ACC112 (cell line): Measurements from ENCODE around the gene C9orf43.

Source experiments
- H2AFZ ChIP-seq: fragments of 200-600 bp; sonication (generic); one replicate; pipeline ENCODE4 v1.6.0; 2017; ENCODE audit warnings: antibody characterized with exemption, low read length; ENCODE audit not compliant: unreplicated experiment
- H3K27ac ChIP-seq: fragments of 200-600 bp; sonication (generic); 2 replicates; pipeline ENCODE4 v1.5.1; 2014; ENCODE audit warnings: low read depth, mild to moderate bottlenecking, antibody characterized with exemption, low read length, moderate library complexity
- H3K27me3 ChIP-seq: fragments of 200-600 bp; sonication (generic); 2 replicates; pipeline ENCODE4 v1.6.1; 2014; ENCODE audit warnings: mild to moderate bottlenecking, antibody characterized with exemption, low read length, moderate library complexity, mixed read lengths; ENCODE audit not compliant: insufficient read depth
- H3K36me3 ChIP-seq: fragments of 200-600 bp; sonication (generic); 2 replicates; pipeline ENCODE4 v1.6.1; 2016; ENCODE audit warnings: mild to moderate bottlenecking, antibody characterized with exemption, low read length, moderate library complexity, mixed read lengths; ENCODE audit not compliant: insufficient read depth
- H3K4me1 ChIP-seq: fragments of 200-600 bp; sonication (generic); one replicate; pipeline ENCODE4 v1.6.1; 2016; ENCODE audit warnings: low read length, mixed read lengths; ENCODE audit not compliant: insufficient read depth, unreplicated experiment, control insufficient read depth
- H3K4me3 ChIP-seq: fragments of 200-600 bp; sonication (generic); 2 replicates; pipeline ENCODE4 v1.5.1; 2014; ENCODE audit warnings: mild to moderate bottlenecking, low read depth, low read length
- H3K79me2 ChIP-seq: fragments of 200-600 bp; sonication (generic); one replicate; pipeline ENCODE4 v1.6.0; 2016; ENCODE audit warnings: low read length; ENCODE audit not compliant: control insufficient read depth, unreplicated experiment, insufficient read depth

C9orf43 gene

GRCh38 chr9:113386571-113387393, 23.8 kb upstream of the C9orf43 start:
- Histone ChIP-seq H3K79me2 (no peaks in the 10 kb centered on the region), H3K4me3 (no peak overlapping the region), H3K36me3 (no peaks in the 10 kb centered on the region), H3K27me3 (no peaks in the 10 kb centered on the region), H3K27ac (no peak overlapping the region), H3K4me1 (no peaks in the 10 kb centered on the region), H2AFZ (no peak overlapping the region)

DNA sequence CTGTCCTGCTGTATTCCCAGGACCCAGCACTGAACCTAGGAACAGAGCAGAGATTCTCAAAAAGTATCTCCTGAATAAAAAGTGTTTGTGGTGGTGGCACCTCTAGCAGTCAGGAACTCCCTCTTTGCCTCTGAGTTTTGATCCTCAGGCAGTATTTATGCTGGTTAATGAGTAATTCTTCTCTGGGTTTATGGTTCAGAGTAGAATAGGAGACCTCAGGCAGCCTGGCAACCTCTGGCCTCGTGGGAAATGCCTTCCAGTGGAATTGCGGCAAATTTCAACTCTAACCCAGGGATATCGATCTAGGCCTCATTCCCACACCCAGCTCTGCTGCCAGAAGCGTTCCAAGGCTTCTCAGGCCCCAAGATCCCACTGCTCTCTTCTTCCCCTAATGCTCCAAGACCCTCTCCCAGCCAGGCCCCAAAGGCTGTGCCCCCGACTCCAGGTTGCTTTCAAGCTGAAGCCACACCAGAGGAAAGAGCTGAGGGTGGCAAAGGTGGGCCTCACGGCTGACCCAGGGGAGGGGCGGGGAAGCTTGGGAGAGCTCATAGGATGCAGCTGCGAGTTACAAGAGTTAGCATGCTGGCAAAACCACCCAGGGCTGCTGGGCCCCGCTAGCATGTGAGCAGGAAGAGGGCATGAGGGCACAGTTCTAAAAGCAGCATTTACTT, 22.9 kb upstream of the C9orf43 start:
- Histone ChIP-seq H3K27ac (no peak overlapping the region), H2AFZ (no peak overlapping the region), H3K4me3 (no peak overlapping the region), H3K4me1 (no peaks in the 10 kb centered on the region), H3K36me3 (0 out of 2 replicates have a peak, but pooled peaks cover 2% of the 10 kb centered on the region), H3K79me2 (no peaks in the 10 kb centered on the region), H3K27me3 (no peaks in the 10 kb centered on the region)

GRCh38 chr9:113388833-113389232, 21.7 kb upstream of the C9orf43 start:
- Histone ChIP-seq H3K79me2 (no peaks in the 10 kb centered on the region), H3K36me3 (0 out of 2 replicates have a peak, but pooled peaks cover 2% of the 10 kb centered on the region), H3K27ac (no peak overlapping the region), H3K4me1 (no peaks in the 10 kb centered on the region), H3K27me3 (no peaks in the 10 kb centered on the region), H3K4me3 (no peak overlapping the region), H2AFZ (no peak overlapping the region)

- Histone ChIP-seq H3K27ac (no peak overlapping the region), H3K4me1 (no peaks in the 10 kb centered on the region), H3K4me3 (no peak overlapping the region), H3K36me3 (0 out of 2 replicates have a peak, but pooled peaks cover 2% of the 10 kb centered on the region), H3K27me3 (no peaks in the 10 kb centered on the region), H3K79me2 (no peaks in the 10 kb centered on the region), H2AFZ (no peak overlapping the region)
Observed at GRCh38 chr9:113389451-113389850, 21.1 kb upstream of the C9orf43 start.

GRCh38 chr9:113390192-113390960, 20.2 kb upstream of the C9orf43 start:
- Histone ChIP-seq H3K27me3 (no peaks in the 10 kb centered on the region), H3K36me3 (0 out of 2 replicates have a peak, but pooled peaks cover 2% of the 10 kb centered on the region), H3K4me3 (no peak overlapping the region), H2AFZ (no peak overlapping the region), H3K27ac (no peak overlapping the region), H3K79me2 (no peaks in the 10 kb centered on the region), H3K4me1 (no peaks in the 10 kb centered on the region)

- Histone ChIP-seq H2AFZ (no peak overlapping the region), H3K36me3 (0 out of 2 replicates have a peak, but pooled peaks cover 2% of the 10 kb centered on the region), H3K27me3 (no peaks in the 10 kb centered on the region), H3K79me2 (no peaks in the 10 kb centered on the region), H3K4me3 (no peak overlapping the region), H3K4me1 (no peaks in the 10 kb centered on the region), H3K27ac (no peak overlapping the region)
Observed at GRCh38 chr9:113391917-113392316, 18.6 kb upstream of the C9orf43 start.

DNA sequence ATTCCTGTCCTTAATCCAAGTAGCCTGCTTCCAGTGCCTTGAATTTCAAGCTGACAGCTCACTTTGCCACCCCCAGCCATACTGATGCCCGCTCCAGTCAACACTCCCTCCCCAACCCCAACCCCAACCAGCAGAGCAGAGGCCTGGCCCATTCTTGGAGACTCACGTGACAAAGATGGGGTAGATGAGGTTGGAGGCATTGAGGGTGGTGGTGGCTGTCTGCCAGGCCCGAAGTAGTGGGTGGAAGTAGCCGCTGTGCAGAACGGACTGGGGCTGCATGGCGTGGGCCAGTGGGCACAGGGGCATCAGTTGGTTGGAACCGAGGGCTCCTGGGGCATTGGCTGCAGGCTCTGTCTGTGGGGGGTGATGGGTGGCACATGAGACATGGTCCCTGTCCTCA, 17.3 kb upstream of the C9orf43 start:
- Histone ChIP-seq H3K4me3 (no peak overlapping the region), H3K27me3 (no peaks in the 10 kb centered on the region), H3K4me1 (peaks cover 7% of the 10 kb centered on the region), H3K79me2 (no peaks in the 10 kb centered on the region), H3K27ac (no peak overlapping the region), H2AFZ (no peak overlapping the region), H3K36me3 (0 out of 2 replicates have a peak, but pooled peaks cover 2% of the 10 kb centered on the region)

DNA sequence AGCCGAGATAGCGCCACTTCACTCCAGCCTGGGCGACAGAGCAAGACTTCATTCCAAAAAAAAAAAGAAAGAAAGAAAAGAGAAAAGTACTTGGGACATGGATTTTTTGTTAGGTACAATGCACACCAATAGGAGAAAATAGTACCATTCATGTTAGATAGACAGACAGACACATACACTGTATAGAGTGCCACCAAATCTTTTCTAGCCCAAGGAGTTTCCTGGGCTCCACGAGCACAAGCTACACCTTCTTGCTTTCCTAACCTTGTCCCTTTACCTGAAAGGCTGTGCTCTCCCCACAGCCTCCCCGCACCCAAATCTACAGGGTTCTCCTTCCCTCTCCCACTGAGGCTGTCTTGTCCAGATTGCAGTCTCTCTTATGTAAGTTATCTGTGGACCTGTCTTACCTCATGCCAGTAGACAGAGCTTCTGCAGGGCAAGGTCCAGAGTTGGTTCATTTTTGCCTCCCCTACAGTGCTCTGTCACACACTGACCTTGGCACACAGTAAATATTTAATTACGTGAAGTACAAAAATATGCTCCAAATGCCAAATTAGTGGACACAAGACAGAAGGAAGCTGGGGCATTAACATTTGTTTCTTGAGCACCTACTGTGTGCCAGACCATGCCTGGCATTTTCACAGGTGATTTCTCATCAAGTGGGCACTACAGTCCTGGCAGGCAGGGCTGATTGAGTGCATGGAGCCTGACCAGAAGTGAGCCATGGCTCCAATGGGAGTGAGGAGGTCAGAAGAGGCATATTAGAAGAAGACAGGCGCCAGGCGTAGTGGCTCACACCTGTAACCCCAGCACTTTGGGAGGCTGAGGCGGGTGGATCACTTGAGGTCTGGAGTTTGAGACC, 15.3 kb upstream of the C9orf43 start:
- no peak overlapping the region for H2AFZ ChIP-seq
- H3K36me3 ChIP-seq, result 0 out of 2 replicates have a peak, but pooled peaks cover 2% of the 10 kb centered on the region
- no peak overlapping the region for H3K27ac ChIP-seq
- H3K27me3 ChIP-seq, result no peaks in the 10 kb centered on the region
- H3K4me1 ChIP-seq, result peaks cover 15% of the 10 kb centered on the region
- peaks cover 3% of the 10 kb centered on the region for H3K79me2 ChIP-seq
- H3K4me3 ChIP-seq, result no peak overlapping the region

DNA sequence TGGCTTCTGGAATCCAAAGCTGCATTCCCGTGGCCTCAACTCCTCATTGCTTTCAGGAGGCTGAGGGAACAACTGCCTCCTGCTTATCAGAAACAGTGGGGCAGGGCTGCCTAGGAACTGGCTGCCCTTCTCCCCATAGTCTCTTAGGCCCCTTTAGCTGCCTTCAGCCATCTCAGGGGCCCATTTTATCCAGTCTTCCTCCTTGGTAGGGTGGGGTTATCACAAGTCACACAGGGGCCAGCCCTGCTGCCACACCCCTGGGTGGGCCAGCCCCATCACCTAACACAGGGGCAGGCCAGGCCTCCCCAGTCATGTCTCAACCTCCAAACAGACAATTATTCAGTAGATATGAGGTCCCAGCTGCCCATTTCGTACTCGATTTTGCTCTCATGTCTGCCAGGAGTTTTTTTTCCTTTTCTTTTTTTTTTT, 13.3 kb upstream of the C9orf43 start:
- H3K4me3 ChIP-seq, result no peak overlapping the region
- H2AFZ ChIP-seq, result no peak overlapping the region
- H3K27me3 ChIP-seq, result no peaks in the 10 kb centered on the region

GRCh38 chr9:113398796-113399195, 11.8 kb upstream of the C9orf43 start:
- peaks cover 15% of the 10 kb centered on the region for H3K4me1 ChIP-seq
- no peaks in the 10 kb centered on the region for H3K27me3 ChIP-seq
- no peaks in the 10 kb centered on the region for H3K36me3 ChIP-seq
- H3K79me2 ChIP-seq, result peaks cover 4% of the 10 kb centered on the region
- no peak overlapping the region for H3K27ac ChIP-seq
- no peak overlapping the region for H3K4me3 ChIP-seq
- no peak overlapping the region for H2AFZ ChIP-seq

More for the DNA sequence above, 13.3 kb upstream of the C9orf43 start:
- H3K36me3 ChIP-seq, result 0 out of 2 replicates have a peak, but pooled peaks cover 2% of the 10 kb centered on the region
- no peak overlapping the region for H3K27ac ChIP-seq
- peaks cover 15% of the 10 kb centered on the region for H3K4me1 ChIP-seq
- H3K79me2 ChIP-seq, result peaks cover 4% of the 10 kb centered on the region
